ENCODE results near the gene CYTH1. TPM values are rescaled to one million over a fixed set of nuclear protein-coding genes. Genes with fewer than 3 reads are reported as not detected.

Gene CYTH1
- polyA plus RNA-seq, 1 experiment: 12.8 TPM

DNA sequence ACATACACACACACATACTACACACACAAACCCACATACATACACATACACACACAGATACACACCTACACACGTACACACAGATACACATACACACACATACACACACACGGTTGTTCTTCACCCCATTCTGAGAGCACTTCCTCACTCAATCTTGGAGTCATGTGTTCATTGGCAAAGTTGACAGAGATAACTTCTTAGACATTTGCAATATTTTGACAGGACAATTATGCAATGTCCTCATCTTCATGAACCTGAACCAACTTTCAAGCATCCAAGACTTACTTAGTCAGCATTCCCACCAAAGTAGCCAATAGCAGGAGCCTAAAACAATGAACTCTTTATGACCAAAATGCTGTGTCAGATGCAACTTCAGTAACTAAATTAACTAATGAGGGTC, 127.7 kb downstream of the CYTH1 start:
- Histone ChIP-seq H3K36me3 (ENCODE audit: control insufficient read depth, insufficient read depth, low read length) (no peaks in the 10 kb centered on the region), H3K27me3 (ENCODE audit: control insufficient read depth, insufficient read depth, low read length) (peaks cover 2% of the 10 kb centered on the region), H3K4me3 (ENCODE audit: low read depth, low read length) (no peak overlapping the region)
- ChIA-PET CTCF (interaction anchor here (0.7 to 1.1 kb wide), 2 partner anchors 8 to 22 kb away, joined by 3 to 4 read pairs; no protein-coding TSS in a partner anchor), POLR2A (no interaction called here)
- TF ChIP-seq, protein P1, sequence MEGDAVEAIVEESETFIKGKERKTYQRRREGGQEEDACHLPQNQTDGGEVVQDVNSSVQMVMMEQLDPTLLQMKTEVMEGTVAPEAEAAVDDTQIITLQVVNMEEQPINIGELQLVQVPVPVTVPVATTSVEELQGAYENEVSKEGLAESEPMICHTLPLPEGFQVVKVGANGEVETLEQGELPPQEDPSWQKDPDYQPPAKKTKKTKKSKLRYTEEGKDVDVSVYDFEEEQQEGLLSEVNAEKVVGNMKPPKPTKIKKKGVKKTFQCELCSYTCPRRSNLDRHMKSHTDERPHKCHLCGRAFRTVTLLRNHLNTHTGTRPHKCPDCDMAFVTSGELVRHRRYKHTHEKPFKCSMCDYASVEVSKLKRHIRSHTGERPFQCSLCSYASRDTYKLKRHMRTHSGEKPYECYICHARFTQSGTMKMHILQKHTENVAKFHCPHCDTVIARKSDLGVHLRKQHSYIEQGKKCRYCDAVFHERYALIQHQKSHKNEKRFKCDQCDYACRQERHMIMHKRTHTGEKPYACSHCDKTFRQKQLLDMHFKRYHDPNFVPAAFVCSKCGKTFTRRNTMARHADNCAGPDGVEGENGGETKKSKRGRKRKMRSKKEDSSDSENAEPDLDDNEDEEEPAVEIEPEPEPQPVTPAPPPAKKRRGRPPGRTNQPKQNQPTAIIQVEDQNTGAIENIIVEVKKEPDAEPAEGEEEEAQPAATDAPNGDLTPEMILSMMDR (IDR thresholded peaks at IDR 0.05; ENCODE audit: insufficient read depth, low read depth, low read length): no peak
- DNase-seq (ENCODE audit: low read depth): no peak

- TF ChIP-seq, protein P1 (IDR thresholded peaks at IDR 0.05; ENCODE audit: insufficient read depth, low read depth, low read length): no peak
- ChIA-PET POLR2A (no interaction called here), CTCF (interaction anchor here (1.4 kb wide), 1 partner anchor 156 kb away, joined by 5 read pairs; no protein-coding TSS in a partner anchor)
- Histone ChIP-seq H3K27me3 (ENCODE audit: control insufficient read depth, insufficient read depth, low read length) (peaks cover 4% of the 10 kb centered on the region), H3K4me3 (ENCODE audit: low read depth, low read length) (no peak overlapping the region), H3K36me3 (ENCODE audit: control insufficient read depth, insufficient read depth, low read length) (no peaks in the 10 kb centered on the region)
- no peak for DNase-seq (ENCODE audit: low read depth)
Measured at GRCh38 chr17:78653382-78653781, 128.7 kb downstream of the CYTH1 start.

DNA sequence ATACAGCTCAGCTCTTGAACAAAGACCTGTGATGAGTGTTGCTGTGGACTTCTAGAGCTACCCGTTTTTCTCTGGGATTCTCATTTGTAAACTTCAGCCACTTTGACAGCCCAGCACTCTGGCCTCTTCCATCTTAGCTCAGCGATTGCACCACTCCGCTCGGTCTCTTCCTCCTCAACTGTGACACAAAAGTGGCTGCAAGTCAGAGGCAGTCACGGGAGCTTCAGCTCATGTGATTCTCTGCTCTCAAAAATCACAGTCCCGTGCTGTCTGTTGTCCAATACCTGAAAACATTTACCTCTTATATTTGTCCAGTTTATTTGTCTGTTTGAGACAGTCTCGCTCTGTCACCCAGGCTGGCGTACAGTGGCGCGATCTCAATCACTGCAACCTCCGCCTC, 129.2 kb downstream of the CYTH1 start:
- DNase-seq (ENCODE audit: low read depth): no peak
- Histone ChIP-seq H3K36me3 (ENCODE audit: control insufficient read depth, insufficient read depth, low read length) (no peaks in the 10 kb centered on the region), H3K4me3 (ENCODE audit: low read depth, low read length) (no peak overlapping the region), H3K27me3 (ENCODE audit: control insufficient read depth, insufficient read depth, low read length) (peaks cover 6% of the 10 kb centered on the region)
- POLR2A ChIA-PET: no interaction called here
- TF ChIP-seq, protein P1 (IDR thresholded peaks at IDR 0.05; ENCODE audit: insufficient read depth, low read depth, low read length): no peak
- CTCF ChIA-PET: interaction anchor here (1.4 kb wide), 1 partner anchor 156 kb away, joined by 5 read pairs; no protein-coding TSS in a partner anchor

DNA sequence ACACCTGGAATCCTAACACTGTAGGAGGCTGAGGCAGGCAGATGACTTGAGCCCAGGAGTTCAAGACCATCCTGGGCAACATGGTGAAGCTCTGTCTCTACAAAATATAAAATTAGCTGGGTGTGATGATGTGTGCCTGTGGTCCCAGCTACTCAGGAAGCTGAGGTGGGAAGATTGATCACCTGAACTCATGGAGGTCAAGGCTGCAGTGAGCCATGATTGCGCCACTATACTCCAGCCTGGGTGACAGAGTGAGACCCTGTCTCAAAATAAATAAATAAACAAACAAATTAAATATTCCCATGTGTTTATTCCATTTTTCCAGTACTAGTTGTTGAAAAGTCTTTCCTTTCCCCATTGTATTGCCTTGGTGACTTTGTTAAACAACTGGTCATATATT, 130.0 kb downstream of the CYTH1 start:
- Histone ChIP-seq H3K27me3 (ENCODE audit: control insufficient read depth, insufficient read depth, low read length) (peaks cover 6% of the 10 kb centered on the region), H3K4me3 (ENCODE audit: low read depth, low read length) (no peak overlapping the region), H3K36me3 (ENCODE audit: control insufficient read depth, insufficient read depth, low read length) (no peaks in the 10 kb centered on the region)
- CTCF ChIA-PET: no interaction called here
- TF ChIP-seq, protein P1 (IDR thresholded peaks at IDR 0.05; ENCODE audit: insufficient read depth, low read depth, low read length): no peak
- no peak for DNase-seq (ENCODE audit: low read depth)
- POLR2A ChIA-PET: no interaction called here

- Histone ChIP-seq H3K27me3 (ENCODE audit: control insufficient read depth, insufficient read depth, low read length) (peaks cover 6% of the 10 kb centered on the region), H3K36me3 (ENCODE audit: control insufficient read depth, insufficient read depth, low read length) (no peaks in the 10 kb centered on the region), H3K4me3 (ENCODE audit: low read depth, low read length) (no peak overlapping the region)
- ChIA-PET CTCF (interaction anchor here (0.8 kb wide), 1 partner anchor 56 kb away, joined by 3 read pairs; no protein-coding TSS in a partner anchor), POLR2A (no interaction called here)
- TF ChIP-seq, protein P1 (IDR thresholded peaks at IDR 0.05; ENCODE audit: insufficient read depth, low read depth, low read length): no peak
- no peak for DNase-seq (ENCODE audit: low read depth)
Measured at GRCh38 chr17:78651554-78651953, 130.5 kb downstream of the CYTH1 start.
